ENCODE data around the gene GDE1.

DNA sequence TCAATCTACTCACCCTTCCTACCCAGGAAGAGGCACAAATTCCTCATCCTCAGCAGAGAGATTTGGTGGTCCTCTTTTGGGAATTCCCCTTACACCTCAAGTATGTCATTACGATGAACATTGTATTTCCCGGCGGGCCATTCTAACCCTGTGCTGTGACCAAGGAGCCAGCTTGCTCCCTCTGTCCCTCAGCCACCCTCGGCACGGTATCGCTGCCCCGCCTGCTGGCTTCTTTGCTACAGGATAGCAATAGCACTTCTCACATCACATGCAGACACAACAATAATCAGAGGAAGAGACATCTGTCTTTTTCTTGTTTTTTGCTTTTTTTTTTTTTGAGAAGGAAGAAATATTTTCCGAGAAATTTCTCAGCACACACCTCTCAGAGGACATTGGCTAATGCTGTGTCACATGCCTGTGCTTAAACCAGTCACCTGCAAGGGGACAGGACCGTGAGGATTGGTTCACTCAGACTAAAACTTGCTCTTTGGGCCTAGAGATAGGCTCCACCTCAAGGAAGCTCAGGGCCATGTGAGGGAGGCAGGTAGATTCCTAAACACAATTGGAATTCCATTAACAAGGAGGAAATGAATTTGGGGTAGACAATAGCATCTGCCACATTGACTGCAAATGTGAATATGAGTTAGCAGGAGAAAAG lies 63.0 kb downstream of the GDE1 start:
- TF ChIP-seq GATA3 (IDR thresholded peaks at IDR 0.05; ENCODE audit: low read depth, low read length) (no peak), GATA2 (IDR thresholded peaks at IDR 0.05; ENCODE audit: low read depth, low read length) (no peak)
